Stomach (tissue), 4 donors: Measurements from ENCODE around the gene ADI1.
A peak's percentile ranks its signal among the peaks of the same experiment; 100 is the strongest.

Experiments used
- EP300 ChIP-seq: sonication (generic); formaldehyde crosslinking; IDR thresholded peaks from one replicate; pipeline ENCODE4 v1.6.1; 2017; ENCODE audit warnings: antibody characterized with exemption
- POLR2A ChIP-seq, 4 donors: fragments of 450-650 bp; IDR thresholded peaks; one replicate each; pipeline ENCODE4 v1.6.1; 2016; ENCODE audit warnings: antibody characterized with exemption in 4 of 4, control low read depth in 2 of 4, mild to moderate bottlenecking in 1 of 4, moderate library complexity in 1 of 4
- POLR2AphosphoS5 ChIP-seq, 3 donors: sonication (generic); formaldehyde crosslinking; IDR thresholded peaks; one replicate each; pipeline ENCODE4 v1.6.1; 2016; ENCODE audit warnings: antibody characterized with exemption in 3 of 3
- TF ChIP-seq, protein P1 (sequence below), 7 experiments: fragments of 450-650 bp in 4 of 7; fragments of 200-600 bp in 3 of 7; sonication (generic) in 3 of 7; IDR thresholded peaks; one replicate each; pipeline ENCODE4 v1.5.1; 2016 to 2019; ENCODE audit warnings: antibody characterized with exemption in 7 of 7, control low read depth in 2 of 7, mild to moderate bottlenecking in 1 of 7

DNA sequence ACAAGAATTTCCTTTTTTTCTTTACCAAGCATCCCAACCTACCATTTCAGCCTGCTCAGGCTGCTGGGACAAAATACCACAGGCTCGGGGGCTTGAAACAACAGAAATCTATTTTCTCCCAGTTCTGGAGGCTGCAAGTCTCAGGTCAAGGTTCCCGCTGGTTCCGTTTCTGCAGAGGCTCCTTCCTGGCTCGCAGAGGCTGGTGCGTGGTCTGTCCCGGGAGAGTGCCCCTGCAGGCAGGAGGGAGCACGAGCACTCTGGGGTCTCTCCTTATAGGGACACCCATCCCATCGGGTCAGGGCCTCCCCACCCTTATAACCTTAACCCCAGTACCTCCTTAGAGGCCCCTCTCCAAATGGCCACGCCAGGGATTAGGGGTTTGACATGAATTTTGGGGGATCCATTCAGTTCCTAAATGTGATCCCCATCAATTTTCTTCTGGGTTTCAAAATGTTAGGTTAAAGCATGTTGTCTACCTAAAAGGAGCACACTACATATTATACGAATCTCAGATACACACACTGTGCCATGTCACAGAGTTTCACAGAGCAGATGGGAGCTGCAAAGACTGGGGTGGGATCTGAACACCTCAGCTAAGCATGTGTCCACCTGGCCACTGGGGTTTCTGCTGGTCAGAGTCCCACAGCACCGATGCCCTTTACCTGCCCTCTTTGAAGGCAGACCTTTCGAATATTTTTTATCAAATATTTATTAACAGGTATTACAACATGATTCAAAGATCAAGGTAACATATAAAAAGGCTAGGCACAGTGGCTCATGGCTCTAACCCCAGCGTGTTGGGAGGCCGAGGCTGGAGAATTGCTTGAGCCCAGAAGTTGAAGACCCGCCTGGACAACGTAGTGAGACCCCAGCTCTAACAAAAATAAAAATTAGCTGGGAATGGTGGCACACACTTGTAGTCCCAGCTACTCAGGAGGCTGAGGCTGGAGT is 17.6 kb upstream of the ADI1 start:
- TF ChIP-seq EP300 (no peak), POLR2AphosphoS5 (IDR thresholded peaks at IDR 0.05) (no peak), POLR2A (IDR thresholded peaks at IDR 0.05) (no peak)
- TF ChIP-seq, protein P1, sequence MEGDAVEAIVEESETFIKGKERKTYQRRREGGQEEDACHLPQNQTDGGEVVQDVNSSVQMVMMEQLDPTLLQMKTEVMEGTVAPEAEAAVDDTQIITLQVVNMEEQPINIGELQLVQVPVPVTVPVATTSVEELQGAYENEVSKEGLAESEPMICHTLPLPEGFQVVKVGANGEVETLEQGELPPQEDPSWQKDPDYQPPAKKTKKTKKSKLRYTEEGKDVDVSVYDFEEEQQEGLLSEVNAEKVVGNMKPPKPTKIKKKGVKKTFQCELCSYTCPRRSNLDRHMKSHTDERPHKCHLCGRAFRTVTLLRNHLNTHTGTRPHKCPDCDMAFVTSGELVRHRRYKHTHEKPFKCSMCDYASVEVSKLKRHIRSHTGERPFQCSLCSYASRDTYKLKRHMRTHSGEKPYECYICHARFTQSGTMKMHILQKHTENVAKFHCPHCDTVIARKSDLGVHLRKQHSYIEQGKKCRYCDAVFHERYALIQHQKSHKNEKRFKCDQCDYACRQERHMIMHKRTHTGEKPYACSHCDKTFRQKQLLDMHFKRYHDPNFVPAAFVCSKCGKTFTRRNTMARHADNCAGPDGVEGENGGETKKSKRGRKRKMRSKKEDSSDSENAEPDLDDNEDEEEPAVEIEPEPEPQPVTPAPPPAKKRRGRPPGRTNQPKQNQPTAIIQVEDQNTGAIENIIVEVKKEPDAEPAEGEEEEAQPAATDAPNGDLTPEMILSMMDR (IDR thresholded peaks at IDR 0.05), result peak in 2 of 7 experiments; percentile 12 to 39
